HG03565 (cell line): ENCODE results near the gene NAB2.
A peak's percentile ranks its signal among the peaks of the same experiment; 100 is the strongest.
"Not testable (repeated sequence)": the region's sequence is repeated elsewhere in the genome, so short reads cannot be mapped to it uniquely, and the experiment has no call there.

Experiments used
- ATAC-seq: cut with Tn5 transposase; IDR thresholded peaks from one replicate; pipeline ENCODE4 v1.9.1; 2021; ENCODE audit warnings: mild to moderate bottlenecking, moderate library complexity; ENCODE audit not compliant: unreplicated experiment

Gene NAB2

DNA sequence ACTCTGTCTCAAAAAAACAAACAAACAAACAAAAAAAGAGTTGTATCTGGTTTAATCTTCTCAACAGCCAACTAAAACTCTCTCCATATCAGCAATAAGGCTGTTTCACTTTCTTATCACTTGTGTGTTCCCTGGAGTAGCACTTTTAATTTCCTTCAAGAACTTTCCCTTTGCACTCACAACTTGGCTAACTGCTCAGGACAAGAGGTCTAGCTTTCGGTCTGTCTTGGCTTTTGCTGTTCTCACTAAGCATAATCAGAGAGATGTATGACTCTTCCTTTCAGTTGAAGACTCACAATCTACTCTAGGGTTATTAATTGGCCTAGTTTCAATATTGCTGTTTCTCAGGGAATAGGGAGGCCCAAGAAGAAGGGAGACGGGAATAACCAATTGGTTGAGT lies 22.7 kb upstream of the NAB2 start:
- no peak for ATAC-seq

DNA sequence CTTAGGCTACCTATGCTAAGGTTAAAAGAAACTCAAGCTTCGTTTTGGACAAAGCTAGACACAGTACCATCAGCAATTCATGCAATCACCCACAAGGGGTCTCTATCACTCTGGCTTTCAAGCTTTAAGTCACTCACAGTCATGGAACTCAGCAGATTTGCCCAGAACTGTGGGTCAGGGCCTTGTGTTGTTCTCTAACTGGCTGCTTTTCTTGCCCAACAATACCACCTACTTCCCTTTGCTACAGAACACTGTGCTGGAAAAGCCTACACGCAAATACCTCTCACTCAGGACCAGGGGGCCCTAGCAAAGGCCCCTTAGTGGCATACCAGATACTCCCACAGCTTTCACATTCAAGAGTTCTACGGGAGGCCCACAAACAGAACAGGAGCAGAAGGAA lies 19.4 kb upstream of the NAB2 start:
- ATAC-seq = peak; percentile 57

DNA sequence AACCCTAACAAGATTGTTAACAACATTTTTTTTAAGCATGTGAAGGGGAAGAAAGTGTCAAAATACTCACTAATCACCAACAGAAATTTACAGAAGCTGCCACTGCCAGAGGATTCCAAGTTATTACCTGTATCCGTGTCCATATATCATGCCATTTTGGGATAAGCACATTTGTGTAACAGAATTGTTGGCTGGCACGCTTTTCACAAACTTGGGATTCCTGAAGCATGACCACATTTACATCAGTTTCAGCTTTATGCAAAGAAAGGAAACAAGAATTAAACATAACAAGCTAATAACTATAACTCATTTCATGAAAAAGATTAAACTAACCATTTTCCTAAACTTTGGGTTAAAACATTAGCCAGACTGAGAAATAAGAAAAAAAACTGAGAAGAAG lies 16.3 kb upstream of the NAB2 start:
- no peak for ATAC-seq

DNA sequence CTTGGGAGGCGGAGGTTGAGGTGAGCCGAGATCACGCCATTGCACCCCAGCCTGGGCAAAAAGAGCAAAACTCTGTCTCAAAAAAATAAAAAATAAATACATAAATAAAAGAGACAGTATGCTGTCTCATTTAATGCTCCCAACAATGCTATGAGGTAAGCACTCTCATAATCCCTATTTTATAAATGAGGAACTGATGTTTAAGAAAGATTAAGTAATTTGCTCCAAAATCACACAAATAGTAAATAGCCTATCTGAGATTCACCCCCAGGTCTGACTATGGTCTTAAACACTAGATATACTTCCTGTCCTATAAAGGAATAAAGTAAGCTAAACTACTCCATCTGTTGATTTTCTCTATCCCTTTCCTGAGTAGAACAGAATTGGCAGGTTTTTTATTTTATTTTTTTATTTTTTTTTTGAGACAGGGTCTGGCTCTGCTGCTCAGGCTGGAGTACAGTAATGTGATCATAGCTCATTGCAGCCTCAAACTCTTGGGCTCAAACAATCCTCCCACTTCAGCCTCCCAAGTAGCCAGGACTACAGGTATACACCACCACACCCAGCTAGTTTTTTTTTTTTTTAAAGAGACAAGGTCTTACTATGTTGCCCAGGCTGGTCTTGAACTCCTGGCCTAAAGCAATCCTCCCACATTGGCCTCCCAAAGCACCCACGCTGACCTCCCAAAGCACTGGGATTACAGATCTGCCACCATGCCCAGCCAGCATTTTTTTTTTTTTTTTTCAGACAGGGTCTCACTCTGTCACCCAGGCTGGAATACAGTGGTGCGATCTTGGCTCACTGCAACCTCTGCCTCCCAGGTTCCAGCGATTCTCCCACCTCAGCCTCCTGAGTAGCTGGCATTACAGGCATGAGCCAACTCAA lies 15.1 kb upstream of the NAB2 start:
- ATAC-seq = not testable (repeated sequence)

DNA sequence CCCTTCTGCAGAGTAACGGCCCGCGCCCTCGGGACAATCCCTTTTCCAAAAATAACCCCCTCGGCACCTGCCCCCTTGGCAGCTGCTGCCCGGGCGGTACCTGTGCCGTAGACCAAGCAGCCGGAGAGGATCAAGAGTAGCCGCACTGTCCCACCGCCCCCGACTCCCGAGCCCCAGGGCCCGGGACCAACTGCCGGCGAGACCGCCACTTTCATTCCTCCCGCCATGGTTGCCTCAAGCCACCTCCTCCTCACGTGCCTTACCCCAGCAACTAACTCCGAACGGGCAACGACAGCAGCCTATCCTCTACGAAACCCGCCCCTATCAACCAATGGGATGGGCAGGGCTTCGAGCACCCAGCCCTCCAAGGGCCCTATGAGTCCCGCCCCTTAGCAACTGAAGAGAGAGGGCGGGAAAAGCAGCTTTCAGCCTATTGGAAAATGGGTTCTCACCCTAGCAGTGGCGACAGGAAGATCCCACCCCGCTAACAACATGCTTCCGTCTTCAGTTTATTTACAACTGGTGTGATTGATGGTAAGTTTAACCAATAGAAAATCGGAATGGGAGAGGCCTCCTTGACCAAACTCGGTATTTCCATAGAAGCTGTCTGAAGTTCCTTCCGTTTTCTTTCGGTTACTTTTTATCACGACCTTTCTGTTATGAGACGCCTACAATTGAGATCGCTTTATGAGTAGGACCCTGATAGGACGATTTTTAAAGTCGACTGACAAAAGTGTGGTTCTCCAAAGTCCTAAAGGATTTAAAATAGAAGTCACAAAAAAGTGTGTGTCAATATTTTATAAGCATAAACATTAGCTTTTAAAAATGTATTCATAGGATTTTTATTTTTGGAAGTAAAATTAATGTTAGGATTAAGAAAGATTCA lies 10.2 kb upstream of the NAB2 start, which contains the start of gene NEMP1:
Gene NEMP1 (minus strand): TSS at position 273 of the 886 bp plus-strand sequence. CDS start 46 bp downstream, at position 227.
- peak; percentile 94 for ATAC-seq

DNA sequence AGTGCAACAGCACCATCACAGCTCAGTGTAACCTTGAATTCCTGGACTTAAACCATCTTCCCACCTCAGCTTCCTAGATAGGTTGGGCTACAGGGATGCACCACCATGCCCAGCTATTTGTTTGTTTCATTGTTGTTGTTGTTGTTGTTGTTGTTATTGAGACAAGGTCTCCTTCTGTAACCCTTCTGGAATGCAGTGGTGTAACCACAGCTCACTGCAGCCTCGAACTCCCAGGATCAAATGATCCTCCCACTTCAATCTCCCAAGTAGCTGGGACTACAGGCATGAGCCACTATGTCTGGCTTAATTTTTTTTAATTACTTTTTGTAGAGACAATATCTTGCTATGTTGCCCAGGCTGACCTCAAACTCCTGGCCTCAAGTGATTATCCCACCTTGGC lies 9.1 kb upstream of the NAB2 start:
- no peak for ATAC-seq

DNA sequence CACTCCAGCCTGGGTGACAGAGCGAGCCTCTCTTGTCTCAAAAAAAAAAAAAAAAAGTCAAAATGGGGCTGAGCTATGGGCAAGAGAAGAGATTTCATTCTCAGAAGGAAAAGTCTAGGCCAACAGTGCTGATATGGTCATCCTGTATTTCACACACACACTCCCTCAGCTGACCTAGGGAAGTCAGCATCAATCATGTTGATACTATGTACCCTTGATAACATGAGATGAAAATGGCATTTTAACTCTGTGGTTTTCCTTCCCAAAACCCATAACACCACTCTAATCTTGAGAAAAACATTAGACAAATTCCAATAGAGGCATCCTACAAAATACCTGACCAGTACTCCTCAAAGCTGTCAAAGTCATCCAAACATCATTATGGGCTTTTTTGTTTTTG lies 8.1 kb upstream of the NAB2 start:
- no peak for ATAC-seq

DNA sequence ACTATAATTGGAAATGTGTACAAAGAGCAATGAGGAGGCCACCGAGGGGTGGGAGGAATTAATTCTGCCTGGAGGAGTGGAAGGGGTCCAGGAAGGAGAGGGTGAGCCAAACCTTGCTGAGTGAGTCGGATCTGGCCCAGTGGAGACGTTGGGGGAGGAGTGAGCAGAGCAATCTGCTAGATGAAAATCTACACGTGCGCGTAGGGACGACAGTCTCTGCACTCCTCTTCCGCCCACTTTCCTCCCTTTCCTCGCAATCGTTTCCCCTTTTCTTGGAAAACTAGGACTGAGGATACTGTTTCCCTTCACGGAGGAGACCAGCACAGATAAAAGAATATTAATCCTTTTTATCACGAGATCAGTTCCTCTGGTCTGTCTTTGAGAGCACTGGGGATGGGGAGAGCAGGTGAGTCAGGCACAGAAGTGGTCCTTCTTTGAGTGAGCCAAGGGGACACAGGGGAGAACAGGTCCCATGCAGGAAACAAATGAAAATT lies 2.9 kb upstream of the NAB2 start:
- ATAC-seq = no peak

DNA sequence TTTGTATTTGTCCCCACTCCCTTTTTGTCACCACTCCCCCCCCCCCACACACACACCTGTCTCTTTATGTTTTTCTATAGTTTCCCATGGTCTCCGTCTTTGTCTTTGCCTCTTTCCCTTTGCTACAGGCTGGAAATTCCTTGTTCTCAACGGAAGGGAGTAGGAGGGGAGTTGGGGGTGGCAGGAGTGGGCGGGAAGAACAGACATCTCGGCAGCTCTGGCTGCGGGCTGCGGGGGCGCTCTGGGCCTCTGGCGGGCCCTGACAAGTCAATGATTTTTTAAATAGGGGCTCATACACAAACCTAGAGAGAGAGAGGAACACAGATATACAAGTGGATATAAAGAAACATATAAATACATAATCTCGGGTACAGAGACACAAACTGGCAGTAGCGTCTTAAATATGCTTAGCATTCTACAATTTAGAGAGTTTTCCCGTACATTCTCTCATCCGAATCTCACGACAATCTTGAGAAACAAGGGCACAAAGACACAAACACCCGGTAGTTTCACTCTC lies 2.4 kb upstream of the NAB2 start:
- no peak for ATAC-seq

DNA sequence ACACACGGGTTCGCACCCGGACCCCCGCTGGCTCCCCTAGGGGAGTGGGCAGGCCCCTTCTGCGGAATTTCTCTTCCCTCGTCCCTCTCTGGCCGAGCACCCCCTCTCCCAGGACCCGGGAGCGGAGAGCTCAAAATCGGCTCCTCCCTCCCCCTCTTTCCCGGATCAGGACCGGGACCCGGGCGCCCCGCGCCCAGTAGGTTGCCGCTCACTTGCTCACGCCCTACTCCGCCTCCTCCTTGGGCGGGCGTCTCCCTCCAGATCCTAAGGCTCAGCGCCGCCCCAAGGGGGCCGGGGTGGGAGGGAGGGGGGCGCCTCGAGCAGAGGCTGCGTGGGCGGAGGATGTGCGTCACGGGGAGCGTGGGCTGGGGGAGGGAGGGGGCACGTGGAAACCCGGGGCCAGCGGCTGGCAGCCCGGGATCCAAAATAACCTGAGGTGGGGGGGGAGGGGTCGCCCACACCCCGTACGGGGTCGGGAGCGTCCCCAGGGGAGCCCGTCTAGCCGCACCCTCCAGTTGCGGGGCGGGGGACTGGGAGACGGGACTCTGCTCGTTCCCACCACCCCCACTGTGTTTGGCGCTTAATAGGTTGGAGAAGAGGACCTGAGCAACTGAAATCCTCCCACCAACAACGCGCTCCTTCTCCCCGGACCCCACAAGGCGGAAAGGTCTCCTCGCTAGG lies 1.8 kb upstream of the NAB2 start:
- ATAC-seq = peak; percentile 28

DNA sequence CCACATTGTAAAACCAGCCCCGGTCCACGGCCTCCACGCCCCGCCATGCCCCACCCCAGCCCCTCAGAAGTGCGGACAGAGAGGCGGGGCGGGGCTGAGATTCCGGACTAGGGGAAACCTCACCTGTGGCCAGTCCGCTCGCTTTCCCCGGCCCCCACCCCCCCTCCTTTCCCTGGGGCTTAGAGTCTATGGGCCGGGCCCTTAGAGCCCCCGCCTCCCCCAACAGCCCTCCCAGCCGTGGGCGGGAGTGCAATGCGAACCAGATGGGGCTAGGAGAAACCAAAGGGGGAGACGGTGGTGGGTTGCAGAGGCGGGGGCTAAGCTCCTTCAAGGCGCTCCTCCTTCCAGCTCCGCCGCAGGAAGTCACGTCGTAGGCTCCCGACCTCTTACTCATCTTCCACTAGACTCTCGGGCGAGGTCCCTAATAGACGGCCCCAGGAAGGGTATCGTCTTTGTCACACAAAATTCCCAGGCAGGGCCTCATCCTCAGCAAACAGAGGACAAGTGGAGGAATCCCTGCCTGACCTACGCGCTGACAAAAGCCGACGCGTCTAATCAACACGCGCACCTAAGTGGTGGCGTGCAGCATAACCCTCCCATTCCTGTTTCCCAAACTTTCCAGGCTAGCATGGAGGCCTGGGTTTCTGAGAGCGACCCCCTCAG lies 1.1 kb upstream of the NAB2 start:
- ATAC-seq = peak; percentile 23

DNA sequence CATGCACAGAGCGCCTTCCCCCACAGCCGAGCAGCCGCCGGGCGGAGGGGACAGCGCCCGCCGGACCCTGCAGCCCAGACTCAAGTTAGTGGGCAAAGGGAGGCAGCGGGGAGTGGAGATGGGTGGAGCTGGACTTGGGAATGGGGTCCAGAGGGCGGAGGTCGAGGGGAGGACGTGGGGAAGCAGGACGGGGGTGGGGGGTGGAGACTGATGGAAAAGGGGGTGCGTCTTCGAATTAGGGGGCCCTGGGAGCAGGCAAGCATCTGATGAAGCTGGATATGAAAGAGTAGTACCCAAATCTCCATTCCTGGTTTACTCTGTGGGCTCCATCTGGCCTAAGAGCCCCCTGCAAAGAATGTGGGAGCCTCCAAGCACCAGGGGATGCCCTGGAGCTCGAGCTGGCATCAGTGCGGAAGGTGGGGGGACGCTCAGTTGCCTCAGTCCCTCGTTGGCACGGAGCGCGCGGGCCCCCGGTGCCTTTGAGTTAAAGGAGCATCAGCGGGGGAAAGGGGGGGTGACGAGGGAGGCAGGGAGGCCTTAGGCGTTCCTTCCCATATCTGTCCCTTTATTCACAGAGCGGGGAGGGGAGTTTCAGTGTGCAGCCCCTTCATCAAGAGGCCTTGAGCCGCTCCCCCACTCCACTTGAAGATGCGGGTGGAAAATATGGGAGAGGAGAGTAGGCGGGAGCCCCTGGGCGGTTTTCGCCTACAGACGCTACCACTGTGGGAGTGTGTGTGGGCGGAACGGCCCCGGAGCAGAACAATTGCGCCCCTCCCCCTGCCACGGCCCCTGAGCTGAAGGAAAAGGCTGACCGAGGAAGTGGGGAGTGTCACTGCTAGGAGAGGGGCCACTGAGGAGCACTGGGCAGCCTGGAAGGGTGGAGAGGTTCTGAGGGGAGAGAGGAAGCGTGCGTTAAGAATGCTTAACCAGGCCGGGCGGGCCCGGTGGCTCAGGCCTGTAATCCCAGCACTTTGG lies 644 bp downstream of the NAB2 start:
- ATAC-seq = no peak

DNA sequence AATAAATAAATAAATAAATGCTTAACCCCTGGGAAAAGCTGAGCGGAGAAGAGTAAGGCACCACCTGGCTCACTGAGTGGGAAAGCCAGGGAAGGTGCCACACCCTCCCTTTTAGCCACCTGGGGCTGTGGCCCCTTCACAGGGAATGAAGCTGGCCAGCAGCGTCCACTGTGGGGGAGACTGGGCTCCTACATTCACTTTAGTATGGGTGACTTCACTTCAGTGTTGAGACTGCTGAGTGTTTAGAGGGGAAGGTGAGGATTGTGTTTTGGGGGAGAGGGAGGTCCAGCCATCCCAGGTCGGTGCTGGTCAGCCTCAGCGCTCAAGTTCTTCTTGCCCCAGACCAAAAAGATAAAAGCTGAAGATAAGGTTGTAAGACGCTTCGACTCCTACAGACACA lies 1.6 kb downstream of the NAB2 start:
- no peak for ATAC-seq

DNA sequence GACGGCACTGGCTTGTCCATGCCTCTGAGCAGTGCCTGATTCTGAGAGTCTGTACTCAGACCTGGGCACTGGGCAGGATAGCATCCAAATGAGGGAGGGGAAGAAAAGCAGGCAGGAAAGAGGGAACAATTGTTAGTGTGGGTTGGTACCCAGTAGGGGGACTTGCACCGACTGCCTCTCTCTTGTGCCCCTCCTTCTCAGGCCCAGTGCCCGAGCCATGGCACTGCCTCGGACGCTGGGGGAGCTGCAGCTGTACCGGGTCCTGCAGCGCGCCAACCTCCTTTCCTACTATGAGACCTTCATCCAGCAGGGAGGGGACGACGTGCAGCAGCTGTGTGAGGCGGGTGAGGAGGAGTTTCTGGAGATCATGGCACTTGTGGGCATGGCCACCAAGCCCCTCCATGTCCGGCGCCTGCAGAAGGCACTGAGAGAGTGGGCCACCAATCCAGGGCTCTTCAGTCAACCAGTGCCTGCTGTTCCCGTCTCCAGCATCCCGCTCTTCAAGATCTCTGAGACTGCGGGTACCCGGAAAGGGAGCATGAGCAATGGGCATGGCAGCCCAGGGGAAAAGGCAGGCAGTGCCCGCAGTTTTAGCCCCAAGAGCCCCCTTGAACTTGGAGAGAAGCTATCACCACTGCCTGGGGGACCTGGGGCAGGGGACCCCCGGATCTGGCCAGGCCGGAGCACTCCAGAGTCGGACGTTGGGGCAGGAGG lies 2.2 kb downstream of the NAB2 start:
- no peak for ATAC-seq

DNA sequence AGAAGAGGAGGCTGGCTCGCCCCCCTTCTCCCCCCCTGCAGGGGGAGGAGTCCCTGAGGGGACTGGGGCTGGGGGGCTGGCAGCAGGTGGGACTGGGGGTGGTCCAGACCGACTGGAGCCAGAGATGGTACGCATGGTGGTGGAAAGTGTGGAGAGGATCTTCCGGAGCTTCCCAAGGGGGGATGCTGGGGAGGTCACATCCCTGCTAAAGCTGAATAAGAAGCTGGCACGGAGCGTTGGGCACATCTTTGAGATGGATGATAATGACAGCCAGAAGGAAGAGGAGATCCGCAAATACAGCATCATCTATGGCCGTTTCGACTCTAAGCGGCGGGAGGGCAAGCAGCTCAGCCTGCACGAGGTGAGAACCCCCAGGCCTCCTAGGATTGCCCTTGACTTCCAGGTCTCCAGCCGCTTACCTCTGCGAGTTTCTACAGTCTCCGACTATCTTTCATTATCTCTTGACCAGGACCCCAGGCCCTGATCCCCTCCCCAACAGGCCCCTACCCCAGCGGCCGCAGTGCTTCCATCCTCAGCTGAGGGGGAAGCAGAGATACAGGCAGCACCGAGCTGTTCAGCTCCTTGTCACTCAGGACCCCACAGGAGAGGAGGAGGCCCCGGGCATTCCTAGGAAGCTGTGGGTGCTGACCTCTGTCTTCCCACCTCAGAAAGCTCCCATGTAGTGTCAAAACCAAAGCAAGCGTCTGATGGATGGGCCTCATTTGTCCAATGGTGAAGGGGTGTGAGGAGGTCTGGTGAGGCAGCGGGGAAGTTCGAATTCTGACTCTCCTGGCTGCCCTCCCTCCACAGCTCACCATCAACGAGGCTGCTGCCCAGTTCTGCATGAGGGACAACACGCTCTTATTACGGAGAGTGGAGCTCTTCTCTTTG lies 3.0 kb downstream of the NAB2 start:
- ATAC-seq = no peak

DNA sequence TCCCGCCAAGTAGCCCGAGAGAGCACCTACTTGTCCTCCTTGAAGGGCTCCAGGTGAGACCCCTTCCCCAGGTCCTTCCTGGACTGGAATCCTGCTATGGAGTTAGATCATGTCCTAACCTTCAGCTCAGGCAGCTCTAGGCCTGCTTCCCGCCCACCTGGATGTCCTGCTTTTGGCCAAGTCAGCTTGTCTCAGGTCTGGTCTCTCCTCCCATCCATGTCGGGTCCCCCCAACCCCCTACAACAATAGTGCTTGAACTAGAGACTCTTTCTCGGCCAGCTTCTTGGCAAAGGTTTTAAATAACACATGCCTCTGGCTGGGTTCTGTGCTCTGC lies 3.6 kb downstream of the NAB2 start:
- no peak for ATAC-seq

DNA sequence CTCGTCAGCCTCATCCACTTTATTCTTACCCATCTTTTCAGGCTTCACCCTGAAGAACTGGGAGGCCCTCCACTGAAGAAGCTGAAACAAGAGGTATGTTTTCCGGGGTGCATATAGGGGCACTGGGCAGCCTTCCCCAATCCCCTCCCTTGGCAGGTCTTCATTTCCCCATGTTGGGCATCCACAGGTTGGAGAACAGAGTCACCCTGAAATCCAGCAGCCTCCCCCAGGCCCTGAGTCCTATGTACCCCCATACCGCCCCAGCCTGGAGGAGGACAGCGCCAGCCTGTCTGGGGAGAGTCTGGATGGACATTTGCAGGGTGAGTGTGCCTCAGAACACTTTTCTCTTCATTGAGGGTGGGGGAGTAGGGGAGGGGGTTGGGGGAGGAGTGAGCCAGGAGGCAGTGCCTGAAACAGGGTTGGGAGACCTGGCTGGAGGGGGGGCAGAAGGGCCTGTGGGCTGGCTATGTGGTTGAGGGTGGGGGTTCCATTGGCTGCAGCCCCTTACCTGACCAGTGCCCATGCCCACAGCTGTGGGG lies 4.0 kb downstream of the NAB2 start:
- no peak for ATAC-seq
